Esophagus muscularis mucosa (tissue), 4 donors: ENCODE measurements around the gene IPO8. TPM values are rescaled to one million over a fixed set of nuclear protein-coding genes. Genes with fewer than 3 reads are reported as not detected.

Experiments
- DNase-seq: peaks from one replicate; pipeline ENCODE4 v3.0.0-alpha.2; 2017; ENCODE audit errors: extremely low spot score
- H3K27ac ChIP-seq, 4 donors: fragments of 200-600 bp; sonication (generic); replicated peaks in 1 of 4; 1 replicate in 3 of 4; 2 replicates in 1 of 4; pipeline ENCODE4 v1.5.1; 2016 to 2019; ENCODE audit warnings: mild to moderate bottlenecking in 1 of 4
- H3K27me3 ChIP-seq, 4 donors: fragments of 200-600 bp; sonication (generic); one replicate each; pipeline versions ENCODE4 v1.5.1 to v1.6.0; 2016 to 2019
- H3K36me3 ChIP-seq, 4 donors: fragments of 200-600 bp; sonication (generic); one replicate each; pipeline ENCODE4 v1.5.1; 2016 to 2019
- H3K4me1 ChIP-seq, 4 donors: fragments of 200-600 bp; sonication (generic); one replicate each; pipeline ENCODE4 v1.5.1; 2016 to 2019
- H3K4me3 ChIP-seq, 4 donors: fragments of 200-600 bp; sonication (generic); 1 replicate in 2 of 4; 2 replicates in 2 of 4; pipeline ENCODE4 v1.5.1; 2016 to 2019; ENCODE audit warnings: mild to moderate bottlenecking in 4 of 4, moderate library complexity in 1 of 4
- H3K9me3 ChIP-seq, 4 donors: fragments of 200-600 bp; sonication (generic); 1 replicate in 3 of 4; 2 replicates in 1 of 4; pipeline ENCODE4 v1.5.1; 2016 to 2019
- CTCF ChIP-seq, 3 experiments: fragments of 200-600 bp in 2 of 3; fragments of 450-650 bp in 1 of 3; sonication (generic) in 2 of 3; IDR thresholded peaks; one replicate each; pipeline ENCODE4 v1.5.1; 2017 to 2019; ENCODE audit warnings: antibody characterized with exemption in 3 of 3, mild to moderate bottlenecking in 2 of 3, moderate library complexity in 1 of 3
- EP300 ChIP-seq: sonication (generic); formaldehyde crosslinking; IDR thresholded peaks from one replicate; pipeline ENCODE4 v1.6.1; 2017; ENCODE audit warnings: antibody characterized with exemption
- POLR2A ChIP-seq: fragments of 450-650 bp; IDR thresholded peaks from one replicate; pipeline ENCODE4 v1.6.1; 2017; ENCODE audit warnings: antibody characterized with exemption, moderate library complexity, mild to moderate bottlenecking, low read depth
- POLR2AphosphoS5 ChIP-seq, 2 donors: sonication (generic); formaldehyde crosslinking; IDR thresholded peaks; one replicate each; pipeline ENCODE4 v1.6.1; 2017; ENCODE audit warnings: antibody characterized with exemption in 2 of 2
- WGBS: methylation state at CpG from one replicate; pipeline ENCODE4 v1.1.5; 2018; 5-methylcytosine and 5-hydroxymethylcytosine counted together
- intact Hi-C: fragments of 100-400 bp; cut with DNase I; formaldehyde crosslinking; loops from one replicate; pipeline ENCODE4 v1.15.1; 2023
- total RNA-seq, 4 donors: library from RNA; depleted of rRNA; stranded (reverse); fragments of >200 nt; gene quantifications; one replicate each; pipeline versions ENCODE4 v1.1.0 to v1.2.1, GENCODE V29; 2016

The IPO8 gene
- total RNA-seq, 4 donors from 2014 or later: 35.0 to 63.6 (median 41.0) TPM

GRCh38 chr12:30694412-30695198 lies 1.1 kb downstream of the IPO8 start:
- peaks cover 26 to 44% (median 40%) of the 10 kb centered on the region in 4 donors for H3K4me1 ChIP-seq
- TF ChIP-seq EP300: no peak
- no peak for TF ChIP-seq CTCF (IDR thresholded peaks at IDR 0.05)
- peak in 1 of 2 donors; percentile 8 for TF ChIP-seq POLR2AphosphoS5 (IDR thresholded peaks at IDR 0.05)
- no peak for TF ChIP-seq POLR2A
- H3K9me3 ChIP-seq: no peaks in the 10 kb centered on the region
- peaks cover 0 to 4% (median 0%) of the 10 kb centered on the region in 4 donors for H3K36me3 ChIP-seq
- H3K27ac ChIP-seq: peak overlapping the region; percentile 83 to 90 (median 86)
- H3K27me3 ChIP-seq: no peaks in the 10 kb centered on the region
- peak overlapping the region; percentile 89 to 97 (median 92) for H3K4me3 ChIP-seq
- intact Hi-C loops: loop anchor here (2.0 to 10.0 kb wide), 2 partner anchors 60 to 100 kb away; partner anchors contain the start of gene CAPRIN2
- DNase-seq: no peak
- 9% methylated on average over 16 of the region's 16 CpGs for WGBS

GRCh38 chr12:30692470-30692869 lies 3.2 kb downstream of the IPO8 start:
- H3K4me1 ChIP-seq: peaks cover 26 to 44% (median 40%) of the 10 kb centered on the region in 4 donors
- H3K27ac ChIP-seq: peak overlapping the region in 1 of 4 donors; percentile 6
- no peak overlapping the region for H3K4me3 ChIP-seq
- intact Hi-C loops: loop anchor here (10.0 kb wide), 1 partner anchor 102 kb away; no protein-coding TSS in a partner anchor
- H3K36me3 ChIP-seq: peaks cover 0 to 4% (median 0%) of the 10 kb centered on the region in 4 donors
- no peaks in the 10 kb centered on the region for H3K27me3 ChIP-seq
- DNase-seq: no peak
- no peak for TF ChIP-seq POLR2AphosphoS5 (IDR thresholded peaks at IDR 0.05)
- TF ChIP-seq POLR2A: no peak
- no peak for TF ChIP-seq CTCF (IDR thresholded peaks at IDR 0.05)
- no peak for TF ChIP-seq EP300
- H3K9me3 ChIP-seq: no peaks in the 10 kb centered on the region
- WGBS: 74% methylated on average over 5 of the region's 5 CpGs

- intact Hi-C loops: loop anchor here (10.0 kb wide), 1 partner anchor 104 kb away; no protein-coding TSS in a partner anchor
- no peaks in the 10 kb centered on the region for H3K9me3 ChIP-seq
- WGBS: 55% methylated on average over 4 of the region's 4 CpGs
- no peak overlapping the region for H3K27ac ChIP-seq
- DNase-seq: no peak
- peaks cover 23 to 39% (median 37%) of the 10 kb centered on the region in 4 donors for H3K4me1 ChIP-seq
- H3K36me3 ChIP-seq: peaks cover 0 to 5% (median 0%) of the 10 kb centered on the region in 4 donors
- TF ChIP-seq POLR2A (no peak), EP300 (no peak), POLR2AphosphoS5 (IDR thresholded peaks at IDR 0.05) (no peak), CTCF (IDR thresholded peaks at IDR 0.05) (no peak)
- no peak overlapping the region for H3K4me3 ChIP-seq
- no peaks in the 10 kb centered on the region for H3K27me3 ChIP-seq
Observed at GRCh38 chr12:30691122-30691879, 4.4 kb downstream of the IPO8 start.

GRCh38 chr12:30687265-30687986 lies 8.2 kb downstream of the IPO8 start:
- 75% methylated on average over 2 of the region's 2 CpGs for WGBS
- Histone ChIP-seq H3K27ac (no peak overlapping the region), H3K4me3 (no peak overlapping the region), H3K36me3 (peaks cover 0 to 37% (median 11%) of the 10 kb centered on the region in 4 donors), H3K4me1 (peaks cover 6 to 14% (median 10%) of the 10 kb centered on the region in 4 donors), H3K9me3 (no peaks in the 10 kb centered on the region), H3K27me3 (no peaks in the 10 kb centered on the region)
- TF ChIP-seq EP300: no peak
- TF ChIP-seq CTCF (IDR thresholded peaks at IDR 0.05): no peak
- no peak for TF ChIP-seq POLR2AphosphoS5 (IDR thresholded peaks at IDR 0.05)
- no peak for TF ChIP-seq POLR2A
- intact Hi-C loops: no loop called here
- DNase-seq: no peak
